Heart right ventricle (tissue), 16 donors: ENCODE results near the gene CNIH1. TPM values are rescaled to one million over a fixed set of nuclear protein-coding genes. Genes with fewer than 3 reads are reported as not detected.

Experiments
- ATAC-seq, 8 donors: fragments of 200-7000 bp; cut with Tn5 transposase; one replicate each; pipeline ENCODE4 v1.9.1; 2020; ENCODE audit warnings: mild to moderate bottlenecking in 8 of 8, moderate library complexity in 8 of 8, moderate number of reproducible peaks in 1 of 8
- DNase-seq, 2 donors: peaks; one replicate each; pipeline ENCODE4 v3.0.0-alpha.2; 2020
- H3K27ac ChIP-seq, 10 donors: fragments of 200-600 bp; sonication (generic) in 2 of 10; one replicate each; pipeline versions ENCODE4 v1.5.0 to v1.8.0; 2020 to 2022; ENCODE audit warnings: mild to moderate bottlenecking in 3 of 10
- H3K27me3 ChIP-seq, 7 donors: fragments of 200-600 bp; one replicate each; pipeline ENCODE4 v1.8.0; 2021 to 2022; ENCODE audit warnings: mild to moderate bottlenecking in 2 of 7
- H3K36me3 ChIP-seq, 9 donors: fragments of 200-600 bp; sonication (generic) in 1 of 9; one replicate each; pipeline versions ENCODE4 v1.5.0 to v1.8.0; 2020 to 2022; ENCODE audit warnings: mild to moderate bottlenecking in 2 of 9
- H3K4me1 ChIP-seq, 9 donors: fragments of 200-600 bp; sonication (generic) in 1 of 9; one replicate each; pipeline versions ENCODE4 v1.5.0 to v1.8.0; 2020 to 2022; ENCODE audit warnings: mild to moderate bottlenecking in 4 of 9
- H3K4me3 ChIP-seq, 10 donors: fragments of 200-600 bp; sonication (generic) in 2 of 10; one replicate each; pipeline versions ENCODE4 v1.5.0 to v1.8.0; 2020 to 2022; ENCODE audit warnings: mild to moderate bottlenecking in 7 of 10, moderate library complexity in 2 of 10
- H3K9me3 ChIP-seq, 11 donors: fragments of 200-600 bp in 10 of 11; sonication (generic) in 2 of 11; one replicate each; pipeline versions ENCODE4 v1.5.0 to v1.8.0; 2013 to 2022; ENCODE audit warnings: mild to moderate bottlenecking in 2 of 11, control low read depth in 1 of 11, moderate library complexity in 1 of 11
- CTCF ChIP-seq, 9 donors: fragments of 200-600 bp; sonication (generic) in 2 of 9; IDR thresholded peaks; one replicate each; pipeline versions ENCODE4 v1.5.0 to v1.8.0; 2021 to 2022; ENCODE audit warnings: antibody characterized with exemption in 9 of 9, mild to moderate bottlenecking in 5 of 9, moderate library complexity in 1 of 9
- WGBS, 2 donors: extraction: QIAGEN DNeasy Blood & Tissue Kit; methylation state at CpG; one replicate each; pipeline ENCODE4 v1.1.7; 2013; ENCODE audit warnings: inconsistent platforms in 1 of 2; 5-methylcytosine and 5-hydroxymethylcytosine counted together
- intact Hi-C, 10 donors: fragments of 100-400 bp; cut with DNase I; formaldehyde crosslinking; loops; one replicate each; pipeline versions ENCODE4 v1.11.1 to v1.14.2; 2022
- polyA plus RNA-seq, 2 donors: library from polyadenylated mRNA; stranded (reverse); fragments of 200-250 nt; gene quantifications; one replicate each; pipeline ENCODE4 v1.2.3, GENCODE V29; 2013
- total RNA-seq, 10 donors: library from RNA; stranded (reverse); fragmentation: NEBNext Ultra II Directional in 3 of 10; extraction: Animal tissue kit (Norgen Biotek cat#: 25700) in 3 of 10; gene quantifications; one replicate each; pipeline versions ENCODE4 v1.2.1 to v1.2.4, GENCODE V29; 2021 to 2023
- donor health status: Arrhythmogenic right ventricular cardiomyopathy.
- donor health status: ischemic (EF 13 %, LVEDD 7.1; RV severe dilation, severe dysfunction).
- donor health status: healthy with polysubstance abuse.
- donor health status: DM: no; HTN: yes; CAD: no.
- donor health status: DM: no; HTN: no; CAD: no.
- donor health status: ischemic (EF 25% LVEDD 6.9; RV normal size, moderate dysfunction).
- donor health status: ischemic (EF 25% LVEDD 5.7; RV mildly dilated, moderate dysfunction).
- donor health status: healthy.
- donor health status: DM: yes; HTN: yes; CAD: no.
- donor health status: Ischemic cardiomyopathy.
- donor health status: ischemic (EF 35%, LVEDD 5.7; RV mildly dilated, moderate dysfunction).
- donor health status: nonischemic (EF 11% LVEDD 7.7; RV severe dilation, severe dysfunction).
- donor health status: DM: yes; HTN: yes; CAD: no.
- donor health status: PGD.
- donor health status: ischemic (EF 29% LVEDD 5.4; RV normal size, mild dysfunction).
- donor health status: nonischemic (EF 23%, LVEDD 6.1; RV moderate dilation, normal function).

The CNIH1 gene
- total and polyA plus RNA-seq, 12 donors, result 26.8 to 114 (median 91.4) TPM

GRCh38 chr14:54377501-54377900, 63.7 kb downstream of the CNIH1 start:
- 43 to 52% methylated on average over 7 of the region's 7 CpGs for WGBS, 2 donors
- H3K27me3 ChIP-seq, result peaks cover 0 to 3% (median 0%) of the 10 kb centered on the region in 7 donors
- TF ChIP-seq CTCF (IDR thresholded peaks at IDR 0.05), result no peak
- peaks cover 0 to 4% (median 0%) of the 10 kb centered on the region in 11 donors for H3K9me3 ChIP-seq
- peaks cover 0 to 5% (median 0%) of the 10 kb centered on the region in 9 donors for H3K4me1 ChIP-seq
- H3K27ac ChIP-seq, result no peak overlapping the region
- DNase-seq (no peak), ATAC-seq (no peak)
- intact Hi-C loops, result no loop called here
- H3K36me3 ChIP-seq, result no peaks in the 10 kb centered on the region
- H3K4me3 ChIP-seq, result no peak overlapping the region

- no peaks in the 10 kb centered on the region for H3K36me3 ChIP-seq
- peak overlapping the region in 1 of 10 donors; percentile 52 for H3K27ac ChIP-seq
- ATAC-seq (peak in 2 of 8 donors; percentile 30 to 48), DNase-seq (no peak)
- 67 to 72% methylated on average over 7 of the region's 7 CpGs for WGBS, 2 donors
- peaks cover 0 to 3% (median 0%) of the 10 kb centered on the region in 7 donors for H3K27me3 ChIP-seq
- intact Hi-C loops, result no loop called here
- H3K4me1 ChIP-seq, result peaks cover 0 to 5% (median 0%) of the 10 kb centered on the region in 9 donors
- no peaks in the 10 kb centered on the region for H3K9me3 ChIP-seq
- H3K4me3 ChIP-seq, result no peak overlapping the region
- TF ChIP-seq CTCF (IDR thresholded peaks at IDR 0.05), result no peak
These were observed 66.9 kb downstream of the CNIH1 start for GRCh38 chr14:54374117-54374884.

Other genes with a start within 250 kb of the CNIH1 start
- gene CDKN3, start 44.4 kb downstream of the CNIH1 start, total RNA-seq, result 10 to 100 TPM in 1 of 10 donors, 1 to 10 TPM in 9; 1.8 to 14.7 (median 4.2) TPM
- gene CDKN3, start 44.4 kb downstream of the CNIH1 start, polyA plus RNA-seq, result 1 to 10 TPM; 3.1 to 5.2 TPM
- gene GMFB, start 47.6 kb upstream of the CNIH1 start, total RNA-seq, result 10 to 100 TPM; 16.8 to 30.5 (median 20.2) TPM
- gene GMFB, start 47.6 kb upstream of the CNIH1 start, polyA plus RNA-seq, result 1 to 10 TPM; 9.1 to 9.6 TPM
- gene CGRRF1, start 68.5 kb upstream of the CNIH1 start, total RNA-seq, result 10 to 100 TPM; 14.2 to 20.3 (median 16.7) TPM
- 10 to 100 TPM; 21.3 to 23.1 TPM for gene CGRRF1, start 68.5 kb upstream of the CNIH1 start, polyA plus RNA-seq
- gene SAMD4A, start 125.8 kb upstream of the CNIH1 start, total RNA-seq, result 100 to 1,000 TPM; 141 to 284 (median 233) TPM
- gene SAMD4A, start 125.8 kb upstream of the CNIH1 start, polyA plus RNA-seq, result 10 to 100 TPM; 14.0 to 41.0 TPM